RWPE2 (cell line): ENCODE measurements around the gene RSPRY1.

Source experiments
- ATAC-seq: fragments of 200-7000 bp; cut with Tn5 transposase; 3 replicates; pipeline ENCODE4 v1.9.1; 2021; ENCODE audit warnings: low read depth
- DNase-seq: peaks from one replicate; pipeline ENCODE4 v3.0.0-alpha.2; 2020; ENCODE audit warnings: low spot score
- H3K27ac ChIP-seq: fragments of 450-650 bp; 2 replicates; pipeline ENCODE4 v1.5.1; 2017; ENCODE audit warnings: mild to moderate bottlenecking; ENCODE audit not compliant: poor library complexity, severe bottlenecking
- H3K27me3 ChIP-seq: fragments of 250-450 bp; sonication (Bioruptor Pico); 2 replicates; pipeline ENCODE4 v1.5.1; 2021; ENCODE audit warnings: mild to moderate bottlenecking, moderate library complexity; ENCODE audit not compliant: insufficient read depth, poor library complexity, severe bottlenecking
- H3K36me3 ChIP-seq: fragments of 250-450 bp; sonication (Bioruptor Pico); 2 replicates; pipeline ENCODE4 v1.5.1; 2020; ENCODE audit warnings: low read depth, mild to moderate bottlenecking, moderate library complexity
- H3K4me1 ChIP-seq: fragments of 250-450 bp; sonication (Bioruptor Pico); 2 replicates; pipeline ENCODE4 v1.5.1; 2021; ENCODE audit warnings: mild to moderate bottlenecking, moderate library complexity; ENCODE audit not compliant: insufficient read depth, poor library complexity, severe bottlenecking
- H3K4me3 ChIP-seq: fragments of 250-450 bp; sonication (Bioruptor Pico); 2 replicates; pipeline ENCODE4 v1.5.1; 2021; ENCODE audit warnings: mild to moderate bottlenecking, moderate library complexity; ENCODE audit not compliant: severe bottlenecking
- H3K9me3 ChIP-seq: fragments of 250-450 bp; sonication (Bioruptor Pico); 2 replicates; pipeline ENCODE4 v1.5.1; 2021; ENCODE audit warnings: mild to moderate bottlenecking, moderate library complexity; ENCODE audit not compliant: severe bottlenecking
- CTCF ChIP-seq: fragments of 450-650 bp; IDR thresholded peaks from one replicate; pipeline ENCODE4 v1.5.1; 2017; ENCODE audit warnings: mild to moderate bottlenecking, moderate library complexity; ENCODE audit not compliant: poor library complexity, severe bottlenecking

Gene RSPRY1

GRCh38 chr16:57185945-57186871 is at the start of gene RSPRY1, which contains the start of gene PSME3IP1:
Gene RSPRY1 (plus strand): TSS chr16:57186329. CDS start chr16:57204659, 18,330 bp downstream.
Gene PSME3IP1 (minus strand): TSS chr16:57186039. CDS start chr16:57173854, 12,185 bp downstream.
- no peaks in the 10 kb centered on the region for H3K27me3 ChIP-seq
- ATAC-seq (peak; percentile 92), DNase-seq (peak; percentile 98)
- H3K4me1 ChIP-seq, result peaks cover 20% of the 10 kb centered on the region
- H3K9me3 ChIP-seq, result no peaks in the 10 kb centered on the region
- peak within 1 kb of the TSS; percentile 79 for H3K4me3 ChIP-seq
- H3K27ac ChIP-seq, result peak within 1 kb of the TSS; percentile 84
- H3K36me3 ChIP-seq, result peaks cover 5% of the 10 kb centered on the region; the same call in 1 of the 2 replicates
- TF ChIP-seq CTCF, result no peak

- Histone ChIP-seq H3K27me3 (no peaks in the 10 kb centered on the region), H3K9me3 (no peaks in the 10 kb centered on the region), H3K4me1 (peaks cover 17% of the 10 kb centered on the region), H3K36me3 (no peaks in the 10 kb centered on the region), H3K4me3 (no peak overlapping the region), H3K27ac (no peak overlapping the region)
- DNase-seq (peak; percentile 40), ATAC-seq (no peak)
- TF ChIP-seq CTCF, result no peak
Measured at GRCh38 chr16:57137043-57137442, 49.1 kb upstream of the RSPRY1 start.

GRCh38 chr16:57137566-57138273 is 48.4 kb upstream of the RSPRY1 start:
- ATAC-seq, result no peak
- no peaks in the 10 kb centered on the region for H3K9me3 ChIP-seq

GRCh38 chr16:57138281-57138935 is 47.7 kb upstream of the RSPRY1 start:
- Histone ChIP-seq H3K36me3 (no peaks in the 10 kb centered on the region), H3K9me3 (no peaks in the 10 kb centered on the region), H3K4me1 (peaks cover 17% of the 10 kb centered on the region), H3K27me3 (no peaks in the 10 kb centered on the region), H3K27ac (no peak overlapping the region), H3K4me3 (no peak overlapping the region)
- ATAC-seq (no peak), DNase-seq (no peak)
- no peak for TF ChIP-seq CTCF

More at GRCh38 chr16:57137566-57138273, 48.4 kb upstream of the RSPRY1 start:
- TF ChIP-seq CTCF, result no peak
- peaks cover 17% of the 10 kb centered on the region for H3K4me1 ChIP-seq
- no peaks in the 10 kb centered on the region for H3K27me3 ChIP-seq
- H3K27ac ChIP-seq, result no peak overlapping the region
- H3K4me3 ChIP-seq, result no peak overlapping the region
- H3K36me3 ChIP-seq, result no peaks in the 10 kb centered on the region
- DNase-seq, result peak; percentile 56
